GM12874 (cell line): ENCODE results near the gene RBFOX1.

ENCODE experiments used
- CTCF ChIP-seq: IDR thresholded peaks from 2 replicates; pipeline ENCODE4 v1.5.1; 2011; ENCODE audit warnings: low read depth, mild to moderate bottlenecking, control low read depth, low read length, moderate library complexity; ENCODE audit not compliant: insufficient read depth

Gene RBFOX1

GRCh38 chr16:7421578-7421977, 88.9 kb downstream of the RBFOX1 start:
- no peak for TF ChIP-seq CTCF

GRCh38 chr16:7422036-7422888, 89.6 kb downstream of the RBFOX1 start:
- TF ChIP-seq CTCF = no peak

- no peak for TF ChIP-seq CTCF
Measured at GRCh38 chr16:7423434-7424044, 90.9 kb downstream of the RBFOX1 start.

GRCh38 chr16:7426161-7426560, 93.5 kb downstream of the RBFOX1 start:
- TF ChIP-seq CTCF = no peak

- no peak for TF ChIP-seq CTCF
Measured at GRCh38 chr16:7431723-7432122, 99.1 kb downstream of the RBFOX1 start.

GRCh38 chr16:7436306-7436705, 103.7 kb downstream of the RBFOX1 start:
- no peak for TF ChIP-seq CTCF

GRCh38 chr16:7437135-7437804, 104.6 kb downstream of the RBFOX1 start:
- no peak for TF ChIP-seq CTCF
